Fibroblast of skin of right quadriceps (primary cell): ENCODE measurements around the gene WDPCP.
A peak's percentile ranks its signal among the peaks of the same experiment; 100 is the strongest.
"Not testable (repeated sequence)": the region's sequence is repeated elsewhere in the genome, so short reads cannot be mapped to it uniquely, and the experiment has no call there.

ENCODE experiments used
- DNase-seq: peaks from one replicate; pipeline ENCODE4 v3.0.0-alpha.2; 2013

Gene WDPCP

GRCh38 chr2:63539416-63540162 lies 48.7 kb downstream of the WDPCP start:
- DNase-seq = no peak

GRCh38 chr2:63538390-63538789 lies 49.9 kb downstream of the WDPCP start:
- DNase-seq = no peak

- DNase-seq = peak; percentile 44
These were observed 51.0 kb downstream of the WDPCP start for GRCh38 chr2:63537306-63537705.

DNA sequence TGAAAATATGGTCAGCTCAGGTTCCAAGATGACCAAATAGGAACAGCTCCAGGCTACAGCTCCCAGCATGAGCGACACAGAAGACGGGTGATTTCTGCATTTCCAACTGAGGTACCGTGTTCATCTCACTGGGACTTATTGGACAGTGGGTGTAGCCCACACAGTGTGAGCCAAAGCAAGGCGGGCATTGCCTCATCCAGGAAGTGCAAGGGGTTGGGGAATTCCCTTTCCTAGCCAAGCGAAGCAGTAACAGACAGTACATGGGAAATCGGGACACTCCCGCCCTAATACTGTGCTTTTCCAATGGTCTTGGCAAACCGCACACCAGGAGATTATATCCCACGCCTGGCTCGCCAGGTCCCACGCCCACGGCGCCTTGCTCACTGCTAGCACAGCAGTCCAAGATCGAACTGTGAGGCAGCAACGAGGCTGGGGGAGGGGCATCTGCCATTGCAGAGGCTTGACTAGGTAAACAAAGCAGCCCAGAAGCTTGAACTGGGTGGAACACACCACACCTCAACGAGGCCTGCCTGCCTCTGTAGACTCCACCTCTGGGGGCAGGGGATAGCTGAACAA lies 57.5 kb downstream of the WDPCP start:
- no peak for DNase-seq

- DNase-seq = no peak
These were observed 62.4 kb downstream of the WDPCP start for GRCh38 chr2:63525905-63526304.

GRCh38 chr2:63522950-63523349 lies 65.3 kb downstream of the WDPCP start:
- peak; percentile 26 for DNase-seq

- no peak for DNase-seq
These were observed 67.5 kb downstream of the WDPCP start for GRCh38 chr2:63520793-63521192.

GRCh38 chr2:63514781-63515180 lies 73.5 kb downstream of the WDPCP start:
- no peak for DNase-seq

GRCh38 chr2:63514237-63514716 lies 74.0 kb downstream of the WDPCP start:
- DNase-seq = no peak

GRCh38 chr2:63506320-63506719 lies 82.0 kb downstream of the WDPCP start:
- no peak for DNase-seq

GRCh38 chr2:63503818-63504217 lies 84.5 kb downstream of the WDPCP start:
- DNase-seq = no peak

DNA sequence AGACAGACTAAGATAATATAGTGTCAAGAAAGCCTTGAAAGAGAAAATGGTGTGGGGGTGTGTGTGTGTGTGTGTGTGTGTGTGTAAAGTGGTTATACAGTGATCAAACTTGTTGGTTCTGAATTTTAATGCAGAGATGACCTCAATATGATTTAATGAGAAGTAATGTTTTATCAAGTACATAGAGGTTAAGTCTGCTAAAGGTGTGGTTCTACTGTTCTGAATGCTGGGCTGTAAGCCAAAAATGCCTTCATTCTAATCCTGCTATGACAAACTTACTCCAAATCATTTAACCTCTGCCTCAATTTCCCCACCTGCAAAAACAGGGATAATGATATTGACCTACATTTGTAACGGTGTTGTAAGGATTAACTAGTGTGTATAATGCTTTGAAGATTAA lies 87.9 kb downstream of the WDPCP start:
- no peak for DNase-seq

DNA sequence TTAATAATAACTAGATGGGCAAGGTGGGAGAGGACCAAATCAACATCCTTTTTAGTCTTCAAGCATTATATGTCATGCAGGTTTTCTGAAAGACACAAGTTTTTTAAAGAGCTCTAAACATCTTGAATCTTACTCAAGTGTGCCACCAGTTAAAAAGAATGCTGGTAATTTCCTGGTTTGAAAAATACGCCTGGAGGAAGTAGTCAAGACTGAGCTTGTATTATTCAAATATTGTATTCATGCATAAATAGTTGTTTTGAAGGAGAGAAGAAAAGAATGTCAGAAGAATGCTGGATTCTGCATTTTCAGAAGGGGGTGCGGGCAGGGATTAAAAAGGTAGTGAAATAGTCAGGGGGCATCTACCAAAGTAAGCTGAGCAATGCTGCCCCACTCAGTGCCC lies 90.7 kb downstream of the WDPCP start:
- no peak for DNase-seq

GRCh38 chr2:63494968-63495367 lies 93.3 kb downstream of the WDPCP start:
- DNase-seq = no peak

DNA sequence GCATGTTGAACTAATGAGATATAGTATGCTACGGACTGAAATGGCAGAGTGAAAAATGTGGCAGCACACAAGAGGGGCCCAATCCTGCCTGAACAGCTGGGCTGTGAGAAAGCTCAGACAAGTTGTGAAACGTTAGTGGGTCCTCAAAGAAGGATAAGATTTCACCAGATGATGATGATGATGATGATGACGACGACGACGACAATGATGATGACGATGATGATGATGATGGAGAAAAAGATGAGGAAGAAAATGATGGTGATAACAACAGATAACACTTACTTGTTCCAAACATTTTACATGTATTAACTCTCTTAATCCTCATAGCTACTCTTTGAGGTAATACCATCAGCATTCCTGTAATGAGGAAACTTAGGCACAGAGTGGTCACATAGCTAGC lies 94.2 kb downstream of the WDPCP start:
- DNase-seq = no peak

- DNase-seq = peak; percentile 24
These were observed 100.1 kb downstream of the WDPCP start for GRCh38 chr2:63488118-63488713.

- DNase-seq = no peak
These were observed 101.4 kb downstream of the WDPCP start for GRCh38 chr2:63486861-63487290.

DNA sequence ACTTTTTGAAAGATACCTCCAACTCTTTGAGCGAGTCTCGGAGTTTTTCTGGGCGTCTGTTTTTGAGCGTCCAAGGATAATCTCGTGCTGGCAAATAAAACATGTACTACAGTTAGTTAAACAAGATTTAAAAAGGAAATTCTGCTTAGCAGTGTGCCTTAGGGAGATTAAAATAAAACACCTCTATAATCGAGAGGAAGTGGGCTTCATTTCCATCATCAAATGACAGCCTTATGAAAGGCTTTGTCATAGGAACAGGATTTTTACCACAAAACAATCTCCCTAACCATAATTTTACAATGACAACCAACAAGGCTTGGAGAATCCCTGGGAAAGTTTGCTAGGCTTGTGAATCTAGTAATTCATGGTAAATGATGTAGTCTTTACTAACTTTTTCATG lies 103.4 kb downstream of the WDPCP start:
- no peak for DNase-seq

DNA sequence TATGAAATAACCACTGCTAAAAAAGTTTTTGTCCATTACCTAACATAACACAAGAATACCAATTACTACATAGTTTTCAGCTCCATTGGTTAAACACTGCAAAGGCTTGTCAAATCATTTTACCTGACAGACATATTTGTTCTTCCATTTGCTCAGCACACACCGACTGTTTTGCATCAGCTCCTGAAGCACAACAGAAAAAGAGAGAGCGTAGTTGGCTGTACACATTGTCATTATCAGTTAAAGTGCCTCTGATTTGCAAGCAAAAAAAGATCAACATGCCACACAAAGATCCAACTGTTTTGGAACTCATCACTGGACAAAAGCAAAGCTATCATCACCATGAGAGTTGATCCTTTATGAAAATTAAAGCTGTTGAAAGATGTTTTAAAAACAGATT lies 103.8 kb downstream of the WDPCP start:
- no peak for DNase-seq

- DNase-seq = no peak
These were observed 110.6 kb downstream of the WDPCP start for GRCh38 chr2:63477686-63478085.

DNA sequence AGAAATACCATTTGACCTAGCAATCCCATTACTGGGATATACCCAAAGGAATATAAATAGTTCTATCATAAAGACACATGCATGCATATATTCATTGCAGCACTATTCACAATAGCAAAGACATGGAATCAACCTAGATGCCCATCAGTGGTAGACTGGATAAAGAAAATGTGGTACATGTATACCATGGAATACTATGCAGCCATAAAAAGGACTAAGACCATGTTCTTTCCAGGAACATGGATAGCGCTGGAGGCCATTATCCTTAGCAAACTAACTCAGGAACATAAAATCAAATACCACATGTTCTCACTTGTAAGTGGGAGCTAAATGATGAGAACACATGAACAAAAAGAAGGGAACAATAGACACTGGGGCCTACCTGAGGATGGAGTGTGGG lies 119.0 kb downstream of the WDPCP start:
- DNase-seq = not testable (repeated sequence)

DNA sequence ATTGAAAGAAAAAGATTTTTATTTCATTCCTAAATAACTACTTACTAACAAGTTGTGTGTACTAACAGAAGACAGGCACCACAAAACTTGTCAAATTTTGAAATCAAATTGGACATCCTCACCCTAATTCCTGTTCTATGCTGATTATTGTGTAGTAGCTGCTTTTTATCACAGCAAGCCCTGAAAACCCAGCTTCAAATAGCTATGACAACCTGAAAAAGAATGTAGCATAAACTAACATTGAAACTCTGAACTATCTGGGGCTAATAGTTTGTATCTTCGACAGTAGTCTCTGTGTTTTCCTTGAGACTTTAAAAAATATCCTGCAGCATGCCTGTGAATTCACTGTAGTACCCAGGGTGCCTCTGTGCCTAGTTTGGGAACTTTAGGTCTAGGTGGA lies 122.6 kb downstream of the WDPCP start:
- peak; percentile 4 for DNase-seq

DNA sequence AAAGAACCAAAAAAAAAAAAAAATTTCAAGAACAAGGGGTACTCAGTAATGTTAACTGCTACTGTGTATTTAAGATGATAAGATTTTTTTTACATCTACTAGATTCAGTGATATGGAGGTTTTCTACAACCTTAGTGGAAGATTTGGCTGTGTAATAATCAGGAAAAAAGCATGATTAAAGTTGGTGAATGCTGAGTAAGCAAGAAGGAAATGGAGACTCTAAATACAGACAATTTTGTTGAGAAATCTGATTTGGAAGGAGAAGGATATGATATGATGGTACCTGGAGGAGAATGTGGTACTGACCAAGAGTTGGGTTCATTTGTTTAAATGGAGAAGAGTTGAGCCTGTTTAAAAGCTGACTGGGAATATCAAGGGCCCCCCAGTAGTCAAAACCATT lies 125.1 kb downstream of the WDPCP start:
- DNase-seq = no peak

GRCh38 chr2:63446658-63447057 lies 141.6 kb downstream of the WDPCP start:
- no peak for DNase-seq
